Mesenteric fat pad (tissue), 1 donor: ENCODE results near the gene ERICH6B. TPM values are rescaled to one million over a fixed set of nuclear protein-coding genes. Genes with fewer than 3 reads are reported as not detected.
"Not testable (repeated sequence)": the region's sequence is repeated elsewhere in the genome, so short reads cannot be mapped to it uniquely, and the experiment has no call there.

ENCODE experiments used
- DNase-seq: peaks from one replicate; pipeline ENCODE4 v3.0.0-alpha.2; 2020; ENCODE audit warnings: low spot score
- long read RNA-seq: library from polyadenylated mRNA; unstranded; transcript quantifications from one replicate; pipeline ENCODE4 v2.0.0, GENCODE V29; 2020
- total RNA-seq: library from RNA; stranded (reverse); fragmentation: NEBNext Ultra II Directional; extraction: Animal tissue kit (Norgen Biotek cat#: 25700); gene quantifications from one replicate; pipeline ENCODE4 v1.2.1, GENCODE V29; 2021
- donor health status: DM: yes; HTN: yes; CAD: no.

The ERICH6B gene
- total RNA-seq: not detected
- long read RNA-seq, partial matches to known transcripts: 0 of 15 reads
- long read RNA-seq, other reads (novel, unspliced or antisense): 15 of 15 reads

- no peak for DNase-seq
These were observed at the start of gene ERICH6B for GRCh38 chr13:45615501-45616101. ERICH6B (minus strand) TSS chr13:45615739; CDS start chr13:45597005, 18,734 bp downstream.

GRCh38 chr13:45662903-45663302, 47.4 kb upstream of the ERICH6B start:
- DNase-seq: not testable (repeated sequence)

GRCh38 chr13:45662162-45662561, 46.6 kb upstream of the ERICH6B start:
- no peak for DNase-seq

- not testable (repeated sequence) for DNase-seq
These were observed 44.9 kb upstream of the ERICH6B start for GRCh38 chr13:45660458-45660857.

- no peak for DNase-seq
These were observed 44.0 kb upstream of the ERICH6B start for GRCh38 chr13:45659536-45659935.

- no peak for DNase-seq
These were observed 43.2 kb upstream of the ERICH6B start for GRCh38 chr13:45658586-45659235.

- DNase-seq: no peak
These were observed 39.3 kb upstream of the ERICH6B start for GRCh38 chr13:45654633-45655349.

GRCh38 chr13:45645263-45645662, 29.7 kb upstream of the ERICH6B start:
- not testable (repeated sequence) for DNase-seq

GRCh38 chr13:45642159-45642558, 26.6 kb upstream of the ERICH6B start:
- DNase-seq: not testable (repeated sequence)

- not testable (repeated sequence) for DNase-seq
These were observed 19.8 kb upstream of the ERICH6B start for GRCh38 chr13:45635291-45635690.

- no peak for DNase-seq
These were observed 15.3 kb upstream of the ERICH6B start for GRCh38 chr13:45630791-45631190.

- DNase-seq: no peak
These were observed 14.4 kb upstream of the ERICH6B start for GRCh38 chr13:45629940-45630339.

- no peak for DNase-seq
These were observed 12.6 kb upstream of the ERICH6B start for GRCh38 chr13:45628094-45628493.

GRCh38 chr13:45627656-45628055, 12.1 kb upstream of the ERICH6B start:
- no peak for DNase-seq

- DNase-seq: no peak
These were observed 11.3 kb upstream of the ERICH6B start for GRCh38 chr13:45626731-45627374.

GRCh38 chr13:45623516-45624090, 8.1 kb upstream of the ERICH6B start:
- DNase-seq: no peak

GRCh38 chr13:45621950-45622349, 6.4 kb upstream of the ERICH6B start:
- DNase-seq: no peak

GRCh38 chr13:45607931-45608330, 7.6 kb downstream of the ERICH6B start:
- DNase-seq: no peak

GRCh38 chr13:45604892-45605291, 10.6 kb downstream of the ERICH6B start:
- DNase-seq: no peak

GRCh38 chr13:45603338-45603737, 12.2 kb downstream of the ERICH6B start:
- no peak for DNase-seq
